Uterus (tissue), 4 donors: ENCODE data around the gene CSGALNACT2. TPM values are rescaled to one million over a fixed set of nuclear protein-coding genes. Genes with fewer than 3 reads are reported as not detected.

ENCODE experiments used
- DNase-seq, 2 donors: peaks; one replicate each; pipeline ENCODE4 v3.0.0-alpha.2; 2019 to 2020
- H3K27ac ChIP-seq, 2 donors: fragments of 200-600 bp; sonication (generic); 1 replicate in 1 of 2; 2 replicates in 1 of 2; pipeline ENCODE4 v1.5.1; 2016 to 2018
- H3K27me3 ChIP-seq, 2 donors: fragments of 200-600 bp; sonication (generic); one replicate each; pipeline ENCODE4 v1.5.1; 2018 to 2019; ENCODE audit warnings: control low read depth in 1 of 2
- H3K36me3 ChIP-seq, 2 donors: fragments of 200-600 bp; sonication (generic); one replicate each; pipeline ENCODE4 v1.5.1; 2019; ENCODE audit warnings: control low read depth in 1 of 2
- H3K4me1 ChIP-seq, 2 donors: fragments of 200-600 bp; sonication (generic); one replicate each; pipeline ENCODE4 v1.5.1; 2018 to 2019; ENCODE audit warnings: control low read depth in 1 of 2
- H3K4me3 ChIP-seq, 2 donors: fragments of 200-600 bp; sonication (generic); 1 replicate in 1 of 2; 2 replicates in 1 of 2; pipeline ENCODE4 v1.5.1; 2018 to 2019; ENCODE audit warnings: mild to moderate bottlenecking in 1 of 2
- H3K9me3 ChIP-seq, 2 donors: fragments of 200-600 bp; sonication (generic); one replicate each; pipeline ENCODE4 v1.5.1; 2019; ENCODE audit warnings: control low read depth in 1 of 2
- CTCF ChIP-seq, 4 experiments: fragments of 200-600 bp in 2 of 4; fragments of 450-650 bp in 2 of 4; sonication (generic) in 2 of 4; IDR thresholded peaks; one replicate each; pipeline ENCODE4 v1.5.1; 2016 to 2019; ENCODE audit warnings: antibody characterized with exemption in 4 of 4, mild to moderate bottlenecking in 2 of 4, moderate library complexity in 1 of 4
- POLR2A ChIP-seq, 2 donors: fragments of 450-650 bp; IDR thresholded peaks; one replicate each; pipeline ENCODE4 v1.6.1; 2016; ENCODE audit warnings: antibody characterized with exemption in 2 of 2, mild to moderate bottlenecking in 1 of 2, moderate library complexity in 1 of 2
- intact Hi-C: fragments of 100-400 bp; cut with DNase I; formaldehyde crosslinking; loops from one replicate; pipeline ENCODE4 v1.15.1; 2023; ENCODE audit warnings: low total_unique reads
- total RNA-seq, 4 donors: library from RNA; depleted of rRNA in 3 of 4; stranded (reverse); fragments of >200 nt in 3 of 4; gene quantifications; one replicate each; pipeline versions ENCODE4 v1.1.0 to v1.2.4, GENCODE V29; 2014 to 2023
- donor health status: DM: yes; HTN: yes; CAD: no.

CSGALNACT2 gene
- total RNA-seq, 4 donors from 2014 or later = 18.4 to 43.7 (median 25.1) TPM

DNA sequence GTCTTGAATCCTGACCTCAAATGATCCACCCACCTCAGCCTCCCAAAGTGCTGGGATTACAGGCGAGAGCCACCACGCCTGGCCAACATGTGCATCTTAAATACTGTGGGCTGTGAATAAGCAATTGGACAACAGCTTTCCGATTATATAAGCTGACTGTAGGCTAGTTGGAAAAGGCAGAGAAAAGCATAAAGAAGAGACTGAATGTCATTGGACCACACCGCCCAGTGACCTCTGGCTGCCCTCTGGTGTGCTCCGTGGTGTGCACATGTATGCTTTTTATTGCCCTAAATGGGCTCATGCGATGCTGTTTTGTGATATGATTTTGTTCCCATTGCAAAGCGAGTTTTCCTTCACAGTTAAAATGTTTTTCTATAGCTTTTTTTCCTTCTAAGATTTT lies 15.4 kb upstream of the CSGALNACT2 start:
- no peaks in the 10 kb centered on the region for H3K4me1 ChIP-seq
- H3K9me3 ChIP-seq = no peaks in the 10 kb centered on the region
- H3K36me3 ChIP-seq = no peaks in the 10 kb centered on the region
- no peaks in the 10 kb centered on the region for H3K27me3 ChIP-seq
- H3K4me3 ChIP-seq = no peak overlapping the region
- H3K27ac ChIP-seq = no peak overlapping the region
- DNase-seq = no peak
- TF ChIP-seq CTCF (IDR thresholded peaks at IDR 0.05) = no peak
- no peak for TF ChIP-seq POLR2A (IDR thresholded peaks at IDR 0.05)
- intact Hi-C loops = no loop called here

DNA sequence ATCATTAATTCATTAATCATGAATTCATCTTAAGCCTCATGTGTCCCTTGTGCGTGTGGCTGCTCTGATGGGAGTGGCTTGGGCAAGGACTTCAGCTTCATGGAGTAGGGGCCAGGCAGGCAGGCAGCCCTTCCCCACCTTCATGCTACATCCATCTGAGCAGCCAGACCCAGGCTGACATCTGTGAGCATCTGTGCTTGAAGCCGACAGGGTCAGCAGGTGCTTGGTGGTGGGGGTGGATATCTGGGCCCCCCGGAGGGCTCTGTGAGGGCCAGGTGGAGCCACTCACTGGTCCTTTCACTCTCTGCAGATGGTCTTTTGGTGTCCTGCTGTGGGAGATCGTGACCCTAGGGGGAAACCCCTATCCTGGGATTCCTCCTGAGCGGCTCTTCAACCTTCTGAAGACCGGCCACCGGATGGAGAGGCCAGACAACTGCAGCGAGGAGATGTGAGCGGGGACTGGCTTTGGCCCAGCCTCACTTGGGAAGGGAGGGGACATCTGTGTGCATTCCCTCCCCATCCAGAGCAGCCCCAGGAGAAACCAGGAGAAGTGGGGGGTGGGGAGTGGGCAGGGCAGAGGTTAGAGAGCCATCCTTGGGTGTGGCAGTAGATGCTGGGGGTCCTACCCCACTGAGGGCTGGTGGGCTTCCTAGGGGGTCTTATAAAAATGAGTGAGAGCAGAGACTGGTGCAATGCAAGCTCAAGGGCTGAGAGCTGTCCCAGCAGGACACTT lies 14.7 kb upstream of the CSGALNACT2 start:
- intact Hi-C loops = no loop called here
- Histone ChIP-seq H3K27me3 (no peaks in the 10 kb centered on the region), H3K4me1 (no peaks in the 10 kb centered on the region), H3K4me3 (no peak overlapping the region), H3K9me3 (no peaks in the 10 kb centered on the region), H3K36me3 (no peaks in the 10 kb centered on the region), H3K27ac (no peak overlapping the region)
- TF ChIP-seq POLR2A (IDR thresholded peaks at IDR 0.05) = no peak
- no peak for TF ChIP-seq CTCF (IDR thresholded peaks at IDR 0.05)
- no peak for DNase-seq

DNA sequence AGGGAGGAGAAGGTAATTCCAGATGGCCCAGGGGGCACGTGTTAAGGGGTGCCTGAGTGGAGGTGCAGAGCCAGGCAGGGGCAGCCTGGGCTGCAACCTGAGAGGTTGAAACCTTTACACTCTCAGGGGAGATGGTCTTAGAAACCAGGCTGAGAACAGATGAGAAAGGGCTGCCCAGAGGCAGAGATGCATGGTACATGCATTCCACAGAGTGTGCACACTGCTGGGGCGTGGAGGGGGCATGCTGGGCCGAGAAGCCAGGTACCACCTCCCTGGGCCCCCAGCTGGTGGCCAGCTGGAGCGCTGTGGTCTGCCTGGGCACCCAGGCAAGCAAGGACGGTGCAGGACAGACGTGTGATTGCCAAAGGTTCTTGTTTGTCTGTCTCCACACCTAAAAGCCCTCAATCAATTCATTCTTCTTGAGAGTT lies 14.1 kb upstream of the CSGALNACT2 start:
- Histone ChIP-seq H3K4me3 (no peak overlapping the region), H3K27ac (no peak overlapping the region), H3K36me3 (no peaks in the 10 kb centered on the region), H3K9me3 (no peaks in the 10 kb centered on the region), H3K4me1 (no peaks in the 10 kb centered on the region), H3K27me3 (no peaks in the 10 kb centered on the region)
- TF ChIP-seq POLR2A (IDR thresholded peaks at IDR 0.05) = no peak
- TF ChIP-seq CTCF (IDR thresholded peaks at IDR 0.05) = no peak
- no peak for DNase-seq
- intact Hi-C loops = no loop called here

DNA sequence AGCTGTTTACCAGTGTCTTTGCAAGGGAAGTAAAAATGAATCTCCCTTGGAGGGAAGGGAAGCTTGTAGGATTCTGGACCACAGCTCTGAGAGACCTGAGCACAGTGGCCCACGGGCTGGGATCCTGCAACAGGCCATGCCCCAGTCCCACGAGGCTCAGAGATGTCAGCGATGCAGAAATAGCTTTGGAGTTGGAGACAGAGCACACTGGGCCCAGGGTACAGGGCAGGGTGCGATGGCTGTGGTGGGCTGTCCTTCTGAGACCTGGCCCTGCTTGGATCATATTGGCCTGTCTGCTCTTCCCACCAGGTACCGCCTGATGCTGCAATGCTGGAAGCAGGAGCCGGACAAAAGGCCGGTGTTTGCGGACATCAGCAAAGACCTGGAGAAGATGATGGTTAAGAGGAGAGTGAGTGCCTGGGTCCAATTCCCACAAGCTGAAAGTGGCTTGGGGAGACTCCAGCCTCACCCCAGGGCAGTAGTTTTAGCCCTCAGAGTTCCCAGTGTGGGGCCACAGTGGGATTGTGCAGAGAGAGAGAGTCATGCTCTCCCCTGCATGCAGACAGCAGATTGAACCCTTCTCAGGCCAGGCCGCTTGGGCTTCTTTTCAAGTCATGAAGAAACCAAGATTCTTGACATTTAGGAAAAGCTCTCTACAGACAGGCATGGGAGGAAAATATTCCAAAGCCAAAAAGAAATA lies 13.5 kb upstream of the CSGALNACT2 start:
- Histone ChIP-seq H3K27me3 (no peaks in the 10 kb centered on the region), H3K9me3 (no peaks in the 10 kb centered on the region), H3K4me1 (no peaks in the 10 kb centered on the region), H3K4me3 (no peak overlapping the region), H3K36me3 (no peaks in the 10 kb centered on the region), H3K27ac (no peak overlapping the region)
- no peak for DNase-seq
- TF ChIP-seq POLR2A (IDR thresholded peaks at IDR 0.05) (no peak), CTCF (IDR thresholded peaks at IDR 0.05) (no peak)
- intact Hi-C loops = no loop called here

DNA sequence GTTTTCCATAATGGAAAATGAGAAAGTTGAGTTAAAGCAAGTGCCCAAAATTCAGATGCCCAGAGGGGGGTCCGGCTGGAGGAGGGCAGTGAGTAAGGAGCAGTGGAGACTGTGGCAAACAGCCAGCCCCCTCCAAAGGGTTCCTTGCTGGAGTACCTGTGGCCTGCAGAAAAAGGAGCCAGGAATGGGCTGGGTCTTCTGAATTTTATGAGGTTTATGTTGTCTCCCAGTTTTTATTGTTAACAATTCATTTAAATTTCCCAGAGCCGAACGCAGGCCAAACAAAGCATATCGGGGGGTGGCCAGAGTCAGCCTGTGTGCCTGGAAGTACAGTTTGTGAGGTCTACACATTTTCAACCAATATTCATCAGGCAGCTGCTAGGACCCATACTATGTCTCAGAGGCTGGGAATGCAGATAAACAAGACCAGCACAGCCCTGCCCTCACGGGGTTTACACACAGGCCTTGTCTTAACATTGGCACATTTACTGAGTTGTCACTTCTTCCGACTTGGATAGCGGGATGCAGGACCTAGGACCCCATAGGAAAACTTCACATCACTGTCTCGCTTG lies 12.9 kb upstream of the CSGALNACT2 start:
- Histone ChIP-seq H3K4me3 (no peak overlapping the region), H3K27ac (no peak overlapping the region), H3K36me3 (no peaks in the 10 kb centered on the region), H3K4me1 (no peaks in the 10 kb centered on the region), H3K9me3 (no peaks in the 10 kb centered on the region), H3K27me3 (no peaks in the 10 kb centered on the region)
- intact Hi-C loops = no loop called here
- DNase-seq = no peak
- TF ChIP-seq CTCF (IDR thresholded peaks at IDR 0.05) = no peak
- TF ChIP-seq POLR2A (IDR thresholded peaks at IDR 0.05) = no peak
